Activated CD4-positive, alpha-beta T cell treated with anti-CD3 and anti-CD28 coated beads, Interleukin-2, amount 10 ng/mL, durations not matched to agents 7 days and 5 days (primary cell): ENCODE results near the gene CWC22. TPM values are rescaled to one million over a fixed set of nuclear protein-coding genes. Genes with fewer than 3 reads are reported as not detected.
"Not testable (repeated sequence)": the region's sequence is repeated elsewhere in the genome, so short reads cannot be mapped to it uniquely, and the experiment has no call there.

ENCODE experiments used
- CTCF ChIA-PET: fragments of 350-600 bp; sonication (Branson Sonifier 250); formaldehyde crosslinking; loops from one replicate; lab custom pipeline; 2021; ENCODE audit warnings: antibody characterized with exemption; lab: Charles Lee
- POLR2A ChIA-PET: fragments of 350-600 bp; sonication (Branson Sonifier 250); formaldehyde crosslinking; loops from one replicate; lab custom pipeline; 2021; ENCODE audit warnings: antibody characterized with exemption; lab: Charles Lee
- DNase-seq: peaks from one replicate; pipeline ENCODE4 v3.0.0-alpha.2; 2020
- H3K27ac Mint-ChIP-seq: one replicate; pipeline ENCODE4 v1.8.0; 2021; ENCODE audit warnings: mild to moderate bottlenecking, moderate library complexity, mixed read lengths
- H3K27me3 Mint-ChIP-seq: one replicate; pipeline ENCODE4 v1.8.0; 2021; ENCODE audit warnings: mixed read lengths
- H3K36me3 Mint-ChIP-seq: one replicate; pipeline ENCODE4 v1.8.0; 2021; ENCODE audit warnings: low read depth, mixed read lengths
- H3K4me1 Mint-ChIP-seq: one replicate; pipeline ENCODE4 v1.8.0; 2021; ENCODE audit warnings: mixed read lengths
- H3K4me3 Mint-ChIP-seq: one replicate; pipeline ENCODE4 v1.8.0; 2021; ENCODE audit warnings: mild to moderate bottlenecking, moderate library complexity, mixed read lengths
- H3K9me3 Mint-ChIP-seq: one replicate; pipeline ENCODE4 v1.8.0; 2021; ENCODE audit warnings: mixed read lengths
- total RNA-seq, 2 experiments: library from RNA; stranded (reverse); gene quantifications; one replicate each; pipeline ENCODE4 v1.2.3, GENCODE V29; 2021

Gene CWC22
- total RNA-seq, 2 experiments from 2014 or later, result 21.9 to 24.0 TPM

DNA sequence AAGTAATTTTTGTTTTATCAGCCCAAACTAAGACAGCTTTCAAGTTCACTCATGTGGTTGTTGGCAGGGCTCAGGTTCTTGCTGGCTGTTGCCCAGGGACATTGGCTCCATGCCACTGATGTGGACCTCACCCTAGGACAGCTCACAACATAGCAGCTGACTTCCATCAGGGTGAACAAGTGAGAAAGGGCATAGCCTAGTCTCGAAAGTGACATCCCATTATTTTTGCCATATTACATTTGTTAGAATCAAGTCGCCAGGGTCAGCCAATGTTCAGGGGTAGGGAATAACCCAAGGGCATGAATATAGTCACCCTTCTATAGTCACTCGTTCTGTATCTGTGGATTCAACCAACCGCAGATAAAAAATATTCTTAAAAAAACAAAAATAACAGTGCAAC is 10.7 kb upstream of the CWC22 start:
- Mint-ChIP-seq H3K9me3 (no peaks in the 10 kb centered on the region), H3K4me1 (no peaks in the 10 kb centered on the region), H3K36me3 (no peaks in the 10 kb centered on the region), H3K27ac (no peak overlapping the region), H3K4me3 (no peak overlapping the region), H3K27me3 (peaks cover under 1% of the 10 kb centered on the region)
- ChIA-PET CTCF (no interaction called here), POLR2A (no interaction called here)
- no peak for DNase-seq

GRCh38 chr2:180016937-180017336 is 9.8 kb upstream of the CWC22 start:
- CTCF ChIA-PET, result no interaction called here
- no peaks in the 10 kb centered on the region for H3K36me3 Mint-ChIP-seq
- DNase-seq, result no peak
- H3K27me3 Mint-ChIP-seq, result no peaks in the 10 kb centered on the region
- H3K4me3 Mint-ChIP-seq, result no peak overlapping the region
- H3K27ac Mint-ChIP-seq, result no peak overlapping the region
- POLR2A ChIA-PET, result no interaction called here
- H3K9me3 Mint-ChIP-seq, result no peaks in the 10 kb centered on the region
- H3K4me1 Mint-ChIP-seq, result no peaks in the 10 kb centered on the region

DNA sequence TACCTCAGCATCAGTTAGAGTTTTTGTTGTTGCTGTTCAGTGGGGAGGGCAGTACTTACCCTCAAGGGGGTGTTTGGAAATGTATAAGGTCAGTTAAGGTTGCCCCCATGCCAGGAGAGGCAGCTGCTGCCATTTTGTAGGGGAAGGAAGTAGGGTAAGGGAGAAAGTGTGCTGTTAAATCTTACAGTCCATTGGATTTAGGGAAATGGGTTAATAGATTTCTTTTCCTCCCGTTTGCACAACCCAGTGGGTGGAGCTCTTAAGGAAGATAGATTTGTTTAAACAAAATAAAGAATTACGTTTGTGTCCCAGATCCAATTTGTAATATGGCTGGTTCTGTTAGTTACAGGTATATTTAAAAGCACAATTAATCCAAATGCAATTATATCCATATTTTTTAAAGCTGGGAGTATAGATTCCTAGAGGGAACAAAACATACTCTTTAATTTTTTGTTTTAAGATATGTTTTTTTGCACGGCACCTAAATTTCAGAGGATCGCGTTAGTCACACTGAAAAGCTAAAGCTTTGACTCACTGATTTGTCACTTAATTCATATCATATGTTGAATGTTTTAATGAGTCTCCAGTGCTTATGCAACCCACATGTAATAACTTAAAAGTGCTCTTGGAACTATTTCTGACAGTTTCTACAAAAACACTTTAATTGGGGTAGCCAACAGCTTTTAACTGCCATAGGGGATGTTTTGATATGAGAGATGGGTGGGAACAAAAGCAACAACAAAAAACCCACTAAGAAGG is 9.0 kb upstream of the CWC22 start:
- CTCF ChIA-PET, result interaction anchor here (1.8 kb wide), 1 partner anchor 10 kb away, joined by 4 read pairs; no protein-coding TSS in a partner anchor
- POLR2A ChIA-PET, result no interaction called here

DNA sequence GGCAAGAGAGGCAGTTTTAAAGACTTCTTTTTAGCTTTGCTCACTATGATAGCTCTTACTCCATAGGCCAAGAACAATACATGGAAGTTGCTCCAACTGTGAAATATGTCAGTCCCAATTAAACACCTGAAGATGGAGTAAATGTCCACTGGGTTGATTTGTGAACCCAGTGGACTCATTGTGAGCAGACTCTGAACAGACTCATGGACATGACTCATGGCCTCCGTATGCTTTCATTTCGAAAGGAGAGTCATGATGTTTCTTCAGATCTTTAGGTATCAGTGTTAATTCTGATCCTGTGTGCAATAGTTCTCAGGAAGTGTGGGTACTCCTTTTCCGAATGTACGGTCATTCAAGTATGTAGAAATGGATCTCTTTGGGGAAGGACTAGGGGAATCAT is 5.4 kb upstream of the CWC22 start:
- POLR2A ChIA-PET, result no interaction called here
- Mint-ChIP-seq H3K27ac (no peak overlapping the region), H3K9me3 (no peaks in the 10 kb centered on the region), H3K4me3 (no peak overlapping the region), H3K4me1 (peaks cover 7% of the 10 kb centered on the region), H3K27me3 (no peaks in the 10 kb centered on the region), H3K36me3 (no peaks in the 10 kb centered on the region)
- CTCF ChIA-PET, result no interaction called here
- DNase-seq, result no peak

More for the DNA sequence above, 9.0 kb upstream of the CWC22 start:
- Mint-ChIP-seq H3K27me3 (no peaks in the 10 kb centered on the region), H3K4me1 (no peaks in the 10 kb centered on the region), H3K27ac (no peak overlapping the region), H3K9me3 (no peaks in the 10 kb centered on the region), H3K36me3 (no peaks in the 10 kb centered on the region), H3K4me3 (no peak overlapping the region)
- no peak for DNase-seq

DNA sequence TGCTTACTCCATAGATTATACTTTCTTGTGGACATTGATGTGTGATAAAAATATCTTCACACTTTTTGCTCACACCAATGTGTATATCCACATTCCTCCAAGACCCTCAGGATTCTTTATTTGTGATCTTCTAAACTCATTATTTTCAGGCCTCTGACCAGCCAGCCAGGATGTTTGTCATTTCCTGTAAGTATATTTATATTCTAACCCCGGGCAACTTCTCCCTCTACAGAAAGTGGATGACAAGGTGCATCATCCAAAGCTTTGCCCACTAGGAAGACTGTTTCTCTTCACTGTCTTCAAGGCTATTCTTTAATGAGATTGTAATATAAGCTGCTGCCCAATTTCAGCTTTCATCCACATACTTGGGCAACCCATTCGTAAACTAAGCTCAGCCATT is 3.6 kb upstream of the CWC22 start:
- no peak for DNase-seq
- POLR2A ChIA-PET, result no interaction called here
- Mint-ChIP-seq H3K27ac (no peak overlapping the region), H3K27me3 (no peaks in the 10 kb centered on the region), H3K4me1 (peaks cover 16% of the 10 kb centered on the region), H3K9me3 (no peaks in the 10 kb centered on the region), H3K36me3 (no peaks in the 10 kb centered on the region), H3K4me3 (no peak overlapping the region)
- CTCF ChIA-PET, result interaction anchor here (0.8 to 1.0 kb wide), 2 partner anchors 30 to 59 kb away, joined by 3 to 7 read pairs; no protein-coding TSS in a partner anchor

DNA sequence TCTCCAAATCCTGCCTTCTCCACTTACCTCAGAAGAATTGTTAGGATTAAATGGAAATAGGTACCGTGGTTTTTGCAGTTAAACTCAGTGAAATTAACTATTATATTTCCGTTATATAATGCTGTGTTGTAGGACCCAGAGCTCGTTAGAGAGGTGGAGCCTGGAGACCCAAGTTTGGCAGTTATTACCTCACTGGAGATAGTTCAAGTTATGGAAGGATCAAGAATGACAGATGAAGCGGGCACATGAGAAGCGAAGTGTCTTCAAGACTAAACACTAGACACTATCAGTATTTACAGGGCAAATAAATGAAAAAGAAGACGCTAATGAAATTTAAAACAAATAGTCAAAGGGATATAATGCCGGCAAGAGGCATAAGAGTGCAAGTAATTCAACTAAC is 866 bp downstream of the CWC22 start:
- H3K27ac Mint-ChIP-seq, result peak overlapping the region; percentile 99
- ChIA-PET CTCF (interaction anchor here (1.0 to 1.7 kb wide), 2 partner anchors 9 to 25 kb away, joined by 4 read pairs; no protein-coding TSS in a partner anchor), POLR2A (no interaction called here)
- peak overlapping the region; percentile 85 for H3K4me3 Mint-ChIP-seq
- no peak for DNase-seq
- H3K4me1 Mint-ChIP-seq, result peaks cover 37% of the 10 kb centered on the region
- peaks cover 4% of the 10 kb centered on the region for H3K36me3 Mint-ChIP-seq
- no peaks in the 10 kb centered on the region for H3K27me3 Mint-ChIP-seq
- H3K9me3 Mint-ChIP-seq, result no peaks in the 10 kb centered on the region

GRCh38 chr2:180005465-180005864 is 1.6 kb downstream of the CWC22 start:
- POLR2A ChIA-PET, H3K36me3 Mint-ChIP-seq, H3K27me3 Mint-ChIP-seq, H3K9me3 Mint-ChIP-seq, DNase-seq: not testable (repeated sequence)
- peaks cover 37% of the 10 kb centered on the region for H3K4me1 Mint-ChIP-seq
- H3K4me3 Mint-ChIP-seq, result peak overlapping the region; percentile 85
- CTCF ChIA-PET, result interaction anchor here (1.7 kb wide), 1 partner anchor 10 kb away, joined by 4 read pairs; no protein-coding TSS in a partner anchor
- H3K27ac Mint-ChIP-seq, result peak overlapping the region; percentile 55

DNA sequence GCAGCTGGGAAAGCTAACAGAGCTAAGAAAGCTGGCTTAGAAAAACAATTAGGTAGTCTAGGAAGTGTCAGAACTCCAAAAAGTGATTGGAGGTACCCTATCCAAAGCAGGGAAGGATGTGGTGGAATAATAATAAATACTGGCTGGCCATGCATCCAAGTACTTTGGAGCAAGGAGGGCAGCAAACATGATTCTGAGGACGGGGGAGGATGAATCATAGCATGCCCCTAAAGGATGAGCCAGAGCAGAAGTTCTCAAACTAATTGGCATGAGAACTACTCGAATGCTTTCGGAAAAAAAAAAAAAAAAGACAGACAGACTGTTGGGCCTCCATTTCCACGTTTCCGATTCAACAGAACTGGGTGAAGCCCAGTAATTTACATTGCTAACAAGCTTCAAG is 2.4 kb downstream of the CWC22 start:
- ChIA-PET POLR2A (interaction anchor here (0.6 kb wide), 1 partner anchor 42 kb away, joined by 4 read pairs; no protein-coding TSS in a partner anchor), CTCF (no interaction called here)
- Mint-ChIP-seq H3K4me1 (peaks cover 38% of the 10 kb centered on the region), H3K4me3 (no peak overlapping the region), H3K36me3 (peaks cover 4% of the 10 kb centered on the region), H3K27me3 (no peaks in the 10 kb centered on the region), H3K27ac (peak overlapping the region; percentile 54), H3K9me3 (no peaks in the 10 kb centered on the region)
- no peak for DNase-seq

- Mint-ChIP-seq H3K27me3 (no peaks in the 10 kb centered on the region), H3K9me3 (no peaks in the 10 kb centered on the region), H3K27ac (no peak overlapping the region), H3K4me1 (peaks cover 38% of the 10 kb centered on the region), H3K4me3 (no peak overlapping the region), H3K36me3 (peaks cover 4% of the 10 kb centered on the region)
- CTCF ChIA-PET, result interaction anchor here (1.3 kb wide), 2 partner anchors 12 kb away, joined by 3 to 4 read pairs; no protein-coding TSS in a partner anchor
- no peak for DNase-seq
- POLR2A ChIA-PET, result no interaction called here
Observed at GRCh38 chr2:180003559-180003958, 3.5 kb downstream of the CWC22 start.

DNA sequence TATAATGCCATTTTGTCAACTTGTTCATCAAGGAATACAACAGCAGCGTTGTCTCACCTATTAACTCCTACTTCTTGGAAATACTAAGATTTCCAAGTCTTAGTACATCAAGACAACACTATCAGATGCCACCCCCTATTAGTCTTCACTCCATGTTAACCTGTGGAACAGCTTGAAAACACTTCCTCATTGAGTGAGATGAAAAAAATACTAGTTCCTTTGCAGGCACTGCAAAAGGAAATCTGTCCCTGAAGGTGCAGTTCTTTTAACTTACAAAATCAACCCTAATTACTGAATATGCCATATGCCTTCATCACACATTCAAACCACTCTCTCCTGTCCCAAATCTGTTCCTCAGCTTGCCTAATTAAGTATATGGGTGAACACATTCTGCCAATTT is 4.0 kb downstream of the CWC22 start:
- Mint-ChIP-seq H3K27ac (no peak overlapping the region), H3K36me3 (peaks cover 7% of the 10 kb centered on the region), H3K27me3 (no peaks in the 10 kb centered on the region), H3K9me3 (no peaks in the 10 kb centered on the region), H3K4me3 (no peak overlapping the region), H3K4me1 (peaks cover 38% of the 10 kb centered on the region)
- DNase-seq, result no peak
- ChIA-PET POLR2A (no interaction called here), CTCF (interaction anchor here (1.3 kb wide), 2 partner anchors 11 to 12 kb away, joined by 3 to 4 read pairs; no protein-coding TSS in a partner anchor)

- H3K9me3 Mint-ChIP-seq, result no peaks in the 10 kb centered on the region
- H3K27me3 Mint-ChIP-seq, result no peaks in the 10 kb centered on the region
- H3K4me3 Mint-ChIP-seq, result no peak overlapping the region
- no peak for DNase-seq
- no peak overlapping the region for H3K27ac Mint-ChIP-seq
- H3K36me3 Mint-ChIP-seq, result peaks cover 7% of the 10 kb centered on the region
- peaks cover 33% of the 10 kb centered on the region for H3K4me1 Mint-ChIP-seq
- POLR2A ChIA-PET, result no interaction called here
- CTCF ChIA-PET, result interaction anchor here (0.5 to 2.1 kb wide), 3 partner anchors 13 to 38 kb away, joined by 3 to 9 read pairs (median 4); no protein-coding TSS in a partner anchor
Observed at GRCh38 chr2:180002198-180002770, 4.8 kb downstream of the CWC22 start.

DNA sequence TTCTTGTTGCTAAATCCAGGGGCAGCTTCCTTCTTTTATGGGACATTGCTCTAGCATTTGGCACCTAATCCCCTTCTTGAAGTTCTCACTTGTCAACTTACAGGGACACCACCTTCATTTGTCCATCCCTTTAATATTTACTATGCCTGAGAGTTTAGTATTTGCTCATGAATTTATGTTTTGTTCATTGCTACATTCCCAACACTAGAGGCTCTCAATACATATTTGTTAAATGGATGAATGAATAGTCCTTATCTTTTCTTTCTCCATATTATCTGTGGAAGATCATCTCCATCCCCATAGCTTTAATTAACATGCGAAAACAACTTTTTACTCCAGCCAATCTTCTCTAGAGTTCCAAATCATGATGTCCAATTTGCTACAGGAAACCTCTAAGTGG is 5.4 kb downstream of the CWC22 start:
- no peaks in the 10 kb centered on the region for H3K9me3 Mint-ChIP-seq
- no peaks in the 10 kb centered on the region for H3K27me3 Mint-ChIP-seq
- CTCF ChIA-PET, result interaction anchor here (0.5 to 2.1 kb wide), 4 partner anchors 8 to 37 kb away, joined by 3 to 9 read pairs (median 4); no protein-coding TSS in a partner anchor
- POLR2A ChIA-PET, result no interaction called here
- H3K36me3 Mint-ChIP-seq, result peaks cover 7% of the 10 kb centered on the region
- H3K4me3 Mint-ChIP-seq, result no peak overlapping the region
- H3K4me1 Mint-ChIP-seq, result peaks cover 32% of the 10 kb centered on the region
- no peak for DNase-seq
- H3K27ac Mint-ChIP-seq, result no peak overlapping the region

GRCh38 chr2:180000434-180000833 is 6.7 kb downstream of the CWC22 start:
- Mint-ChIP-seq H3K27me3 (no peaks in the 10 kb centered on the region), H3K4me3 (no peak overlapping the region), H3K27ac (no peak overlapping the region), H3K36me3 (peaks cover 7% of the 10 kb centered on the region), H3K9me3 (no peaks in the 10 kb centered on the region), H3K4me1 (peaks cover 27% of the 10 kb centered on the region)
- no peak for DNase-seq
- CTCF ChIA-PET, result interaction anchor here (0.7 to 2.1 kb wide), 4 partner anchors 9 to 17 kb away, joined by 3 to 9 read pairs (median 4); no protein-coding TSS in a partner anchor
- POLR2A ChIA-PET, result interaction anchor here (0.6 kb wide), 1 partner anchor 11 kb away, joined by 3 read pairs; no protein-coding TSS in a partner anchor
